ENCODE measurements around the gene METTL23. TPM values are rescaled to one million over a fixed set of nuclear protein-coding genes. Genes with fewer than 3 reads are reported as not detected.

The METTL23 gene
- total RNA-seq, 1 experiment from 2014 or later, result 58.7 TPM

GRCh38 chr17:76714336-76714735 lies 12.3 kb upstream of the METTL23 start:
- no peak overlapping the region for H2AFZ ChIP-seq (ENCODE audit: low read length)
- no peaks in the 10 kb centered on the region for H3K9me2 ChIP-seq (replicated peaks; ENCODE audit: low read length)
- no peak for TF ChIP-seq EZH2phosphoT487 (IDR thresholded peaks at IDR 0.05; ENCODE audit: borderline replicate concordance, low read length)
- no peak for TF ChIP-seq CTCF (conservative IDR thresholded peaks at IDR 0.05; ENCODE audit: low read depth, low read length)
- no peak for TF ChIP-seq EZH2 (IDR thresholded peaks at IDR 0.05; ENCODE audit: low read length, unreplicated experiment)
- ATAC-seq (no peak), DNase-seq (no peak)
- H3K4me3 ChIP-seq (ENCODE audit: low read length), result no peak overlapping the region
- H3K79me2 ChIP-seq (ENCODE audit: low read length), result peaks cover 10% of the 10 kb centered on the region
- H3K27ac ChIP-seq (ENCODE audit: low read length), result no peak overlapping the region
- peaks cover 17% of the 10 kb centered on the region for H3K4me1 ChIP-seq (ENCODE audit: insufficient read depth, low read length)
- POLR2A ChIA-PET (ENCODE audit: unreplicated experiment), result no interaction called here
- CTCF ChIA-PET, result no interaction called here
- H3F3A ChIP-seq (ENCODE audit: low read length, unreplicated experiment), result no peaks in the 10 kb centered on the region
- H3K36me3 ChIP-seq (ENCODE audit: low read depth, low read length), result peaks cover 40% of the 10 kb centered on the region
- H3K4me2 ChIP-seq (ENCODE audit: low read length), result no peak overlapping the region
- no peak overlapping the region for H3K9ac ChIP-seq (ENCODE audit: low read length)
- no peaks in the 10 kb centered on the region for H3K9me3 ChIP-seq (ENCODE audit: low read length)
- intact Hi-C loops (cut with micrococcal nuclease), result loop anchor here (2.0 to 10.0 kb wide), 4 partner anchors 42 to 192 kb away; partner anchors contain the start of gene ST6GALNAC1
- H3K27me3 ChIP-seq (ENCODE audit: low read length), result no peaks in the 10 kb centered on the region
- H4K20me1 ChIP-seq (ENCODE audit: low read length), result no peaks in the 10 kb centered on the region
- no TSS peak for BruUV-seq (replicated peaks)

GRCh38 chr17:76714822-76715495 lies 11.7 kb upstream of the METTL23 start:
- intact Hi-C loops (cut with micrococcal nuclease), result loop anchor here (1.0 to 10.0 kb wide), 5 partner anchors 27 to 192 kb away; partner anchors contain the start of gene ST6GALNAC1
- Histone ChIP-seq H3K9me2 (replicated peaks; ENCODE audit: low read length) (no peaks in the 10 kb centered on the region), H3K9me3 (ENCODE audit: low read length) (no peaks in the 10 kb centered on the region), H3K4me1 (ENCODE audit: insufficient read depth, low read length) (peaks cover 11% of the 10 kb centered on the region), H4K20me1 (ENCODE audit: low read length) (no peaks in the 10 kb centered on the region), H2AFZ (ENCODE audit: low read length) (no peak overlapping the region), H3K36me3 (ENCODE audit: low read depth, low read length) (peaks cover 47% of the 10 kb centered on the region), H3K27ac (ENCODE audit: low read length) (no peak overlapping the region), H3K9ac (ENCODE audit: low read length) (no peak overlapping the region), H3K4me2 (ENCODE audit: low read length) (no peak overlapping the region), H3K79me2 (ENCODE audit: low read length) (peaks cover 4% of the 10 kb centered on the region), H3K4me3 (ENCODE audit: low read length) (no peak overlapping the region), H3K27me3 (ENCODE audit: low read length) (no peaks in the 10 kb centered on the region), H3F3A (ENCODE audit: low read length, unreplicated experiment) (no peaks in the 10 kb centered on the region)
- no peak for TF ChIP-seq EZH2 (IDR thresholded peaks at IDR 0.05; ENCODE audit: low read length, unreplicated experiment)
- TF ChIP-seq EZH2phosphoT487 (IDR thresholded peaks at IDR 0.05; ENCODE audit: borderline replicate concordance, low read length), result no peak
- TF ChIP-seq CTCF (conservative IDR thresholded peaks at IDR 0.05; ENCODE audit: low read depth, low read length), result peak; percentile 96
- ATAC-seq (peak; percentile 11), DNase-seq (peak; percentile 87)
- ChIA-PET CTCF (interaction anchor here (0.6 kb wide), 1 partner anchor 205 kb away, joined by 3 read pairs; no protein-coding TSS in a partner anchor), POLR2A (ENCODE audit: unreplicated experiment) (no interaction called here)
- BruUV-seq (replicated peaks), result no TSS peak

- no TSS peak for BruUV-seq (replicated peaks)
- ChIA-PET CTCF (interaction anchor here (0.6 kb wide), 1 partner anchor 206 kb away, joined by 3 read pairs; no protein-coding TSS in a partner anchor), POLR2A (ENCODE audit: unreplicated experiment) (no interaction called here)
- H3K9me2 ChIP-seq (replicated peaks; ENCODE audit: low read length), result no peaks in the 10 kb centered on the region
- no peak overlapping the region for H3K9ac ChIP-seq (ENCODE audit: low read length)
- H3K27ac ChIP-seq (ENCODE audit: low read length), result no peak overlapping the region
- no peaks in the 10 kb centered on the region for H3F3A ChIP-seq (ENCODE audit: low read length, unreplicated experiment)
- no peaks in the 10 kb centered on the region for H3K79me2 ChIP-seq (ENCODE audit: low read length)
- no peak for DNase-seq
- no peak for TF ChIP-seq EZH2phosphoT487 (IDR thresholded peaks at IDR 0.05; ENCODE audit: borderline replicate concordance, low read length)
- TF ChIP-seq EZH2 (IDR thresholded peaks at IDR 0.05; ENCODE audit: low read length, unreplicated experiment), result no peak
- no peak for TF ChIP-seq CTCF (conservative IDR thresholded peaks at IDR 0.05; ENCODE audit: low read depth, low read length)
- H4K20me1 ChIP-seq (ENCODE audit: low read length), result no peaks in the 10 kb centered on the region
- H3K9me3 ChIP-seq (ENCODE audit: low read length), result no peaks in the 10 kb centered on the region
- intact Hi-C loops (cut with micrococcal nuclease), result loop anchor here (1.0 to 10.0 kb wide), 4 partner anchors 27 to 193 kb away; partner anchors contain the start of gene ST6GALNAC1
- peaks cover 8% of the 10 kb centered on the region for H3K4me1 ChIP-seq (ENCODE audit: insufficient read depth, low read length)
- H3K4me3 ChIP-seq (ENCODE audit: low read length), result no peak overlapping the region
- H3K4me2 ChIP-seq (ENCODE audit: low read length), result no peak overlapping the region
- H3K27me3 ChIP-seq (ENCODE audit: low read length), result no peaks in the 10 kb centered on the region
- no peak for ATAC-seq
- H3K36me3 ChIP-seq (ENCODE audit: low read depth, low read length), result peaks cover 52% of the 10 kb centered on the region
- H2AFZ ChIP-seq (ENCODE audit: low read length), result no peak overlapping the region
Measured at GRCh38 chr17:76715496-76715830, 11.2 kb upstream of the METTL23 start.
